C4-2B (cell line): ENCODE results near the gene GPR179.

ENCODE experiments used
- H3K27ac ChIP-seq: fragments of 450-650 bp; 2 replicates; pipeline ENCODE4 v1.5.1; 2017
- CTCF ChIP-seq: fragments of 450-650 bp; conservative IDR thresholded peaks from 2 replicates; pipeline ENCODE4 v1.5.1; 2017; ENCODE audit warnings: mild to moderate bottlenecking
- ZFX ChIP-seq: fragments of 450-650 bp; IDR thresholded peaks from 2 replicates; pipeline ENCODE4 v1.6.1; 2017

GPR179 gene

GRCh38 chr17:38343608-38344419, at the start of gene GPR179:
GPR179 (minus strand) TSS chr17:38343956; CDS start chr17:38343789, 167 bp downstream.
- TF ChIP-seq ZFX (no peak), CTCF (no peak)
- H3K27ac ChIP-seq: no peak within 1 kb of the TSS

- no peak for TF ChIP-seq ZFX
- TF ChIP-seq CTCF: no peak
- H3K27ac ChIP-seq: no peak overlapping the region
Observed at GRCh38 chr17:38379448-38379847, 35.7 kb upstream of the GPR179 start.

GRCh38 chr17:38369124-38369886, 25.5 kb upstream of the GPR179 start:
- H3K27ac ChIP-seq: no peak overlapping the region
- TF ChIP-seq CTCF (no peak), ZFX (no peak)

- no peak overlapping the region for H3K27ac ChIP-seq
- TF ChIP-seq CTCF (no peak), ZFX (no peak)
Observed at GRCh38 chr17:38364741-38365140, 21.0 kb upstream of the GPR179 start.

GRCh38 chr17:38363016-38363415, 19.3 kb upstream of the GPR179 start:
- TF ChIP-seq ZFX (no peak), CTCF (no peak)
- no peak overlapping the region for H3K27ac ChIP-seq

GRCh38 chr17:38361694-38362465, 18.1 kb upstream of the GPR179 start:
- no peak overlapping the region for H3K27ac ChIP-seq

More at GRCh38 chr17:38361694-38362465, 18.1 kb upstream of the GPR179 start:
- TF ChIP-seq ZFX: no peak
- no peak for TF ChIP-seq CTCF
